ENCODE measurements around the gene SMAD9. TPM values are rescaled to one million over a fixed set of nuclear protein-coding genes. Genes with fewer than 3 reads are reported as not detected.
A peak's percentile ranks its signal among the peaks of the same experiment; 100 is the strongest.

SMAD9 gene
- polyA plus RNA-seq, 1 donor, result 37.0 TPM

DNA sequence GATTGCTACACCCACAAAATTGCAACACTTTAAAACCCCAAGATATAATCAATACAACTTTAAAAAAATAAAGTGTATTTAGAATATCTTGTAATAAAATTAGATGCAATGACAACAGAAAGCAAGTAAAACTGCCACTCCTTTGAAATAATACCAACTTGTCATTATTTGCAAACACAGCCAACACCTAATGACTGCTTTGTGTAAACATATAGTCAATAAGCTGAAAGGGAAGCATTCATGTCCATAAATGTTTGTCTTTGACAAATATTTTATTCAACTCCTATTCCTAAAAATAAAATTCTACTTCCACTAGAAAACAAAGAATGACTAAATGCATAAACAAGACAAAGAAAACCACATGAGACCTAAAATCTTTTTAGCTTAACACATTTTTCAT lies 6.6 kb downstream of the SMAD9 start:
- no peak for DNase-seq

DNA sequence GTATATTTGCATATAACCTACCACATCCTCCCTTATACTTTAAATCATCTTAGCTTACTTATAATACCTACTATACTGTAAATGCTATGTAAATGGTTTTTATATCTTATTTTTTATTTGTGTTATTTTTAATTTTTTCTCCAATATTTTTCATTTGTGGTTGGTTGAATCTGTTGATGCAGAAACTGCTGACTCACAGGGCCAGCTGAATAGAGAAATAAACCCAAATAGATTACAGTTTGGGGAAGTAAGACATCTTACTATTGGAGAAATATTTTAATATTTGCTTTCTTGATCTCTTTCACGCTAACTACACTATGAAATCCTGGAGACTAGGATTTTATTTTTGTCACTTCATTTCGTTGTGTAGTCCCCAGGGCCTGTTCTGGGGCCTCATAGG lies 7.1 kb downstream of the SMAD9 start:
- no peak for DNase-seq

DNA sequence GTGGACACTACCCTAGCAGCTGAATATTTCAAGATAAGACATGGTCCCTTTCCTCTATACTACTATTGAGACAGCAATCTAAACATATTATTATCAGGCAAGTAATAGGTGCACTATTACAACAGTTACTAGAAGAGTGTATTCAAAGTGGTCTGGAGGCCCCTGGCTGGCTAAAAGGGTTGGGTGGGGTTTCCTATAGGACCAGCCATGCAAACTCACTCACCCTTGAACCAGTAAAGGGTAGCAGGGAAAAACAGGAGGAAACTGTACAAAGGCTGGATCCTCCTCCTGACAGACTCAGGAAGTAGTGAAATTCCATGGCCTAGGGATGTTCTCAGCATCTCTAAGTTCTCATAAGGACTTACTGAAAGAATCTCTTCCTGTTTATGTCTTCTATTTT lies 7.7 kb downstream of the SMAD9 start:
- DNase-seq, result no peak

DNA sequence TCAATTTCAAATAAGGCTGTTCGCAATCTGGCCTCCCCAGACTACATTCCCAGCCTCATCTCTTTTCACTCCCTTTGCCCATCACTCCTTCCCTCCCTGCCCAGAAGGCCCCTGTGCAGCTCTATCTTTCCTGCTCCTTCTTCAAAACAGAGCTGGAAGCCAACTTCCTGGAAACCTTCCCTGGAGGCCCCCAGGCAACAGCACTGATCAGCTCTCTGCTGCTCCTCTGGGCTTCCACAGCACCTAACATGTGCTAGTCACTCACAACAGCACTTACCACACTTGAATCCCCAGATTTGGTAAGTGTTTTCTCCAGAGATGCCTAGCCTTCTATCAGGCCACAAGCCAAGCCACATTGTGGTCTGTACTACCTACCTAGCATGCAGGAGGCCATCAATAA lies 9.5 kb downstream of the SMAD9 start:
- no peak for DNase-seq

DNA sequence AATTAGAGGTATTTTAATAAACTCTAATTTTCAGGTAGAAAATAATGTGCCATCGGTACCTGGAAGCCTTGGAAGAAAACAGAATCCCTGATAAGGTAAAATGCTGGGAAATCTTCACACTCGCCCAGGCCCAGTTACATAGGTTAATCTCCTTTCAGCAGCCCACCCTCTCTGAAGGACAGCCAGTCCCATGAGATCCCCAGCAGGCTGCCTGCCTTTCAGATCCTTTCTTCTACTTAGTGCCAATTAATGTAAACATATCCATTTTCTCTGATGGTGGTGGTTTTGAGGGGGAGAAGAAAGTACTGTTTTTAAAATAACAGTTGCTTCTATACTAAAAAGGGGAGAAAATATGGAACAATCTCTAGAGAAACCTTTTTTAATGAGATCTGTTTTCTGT lies 12.2 kb downstream of the SMAD9 start:
- DNase-seq, result no peak

DNA sequence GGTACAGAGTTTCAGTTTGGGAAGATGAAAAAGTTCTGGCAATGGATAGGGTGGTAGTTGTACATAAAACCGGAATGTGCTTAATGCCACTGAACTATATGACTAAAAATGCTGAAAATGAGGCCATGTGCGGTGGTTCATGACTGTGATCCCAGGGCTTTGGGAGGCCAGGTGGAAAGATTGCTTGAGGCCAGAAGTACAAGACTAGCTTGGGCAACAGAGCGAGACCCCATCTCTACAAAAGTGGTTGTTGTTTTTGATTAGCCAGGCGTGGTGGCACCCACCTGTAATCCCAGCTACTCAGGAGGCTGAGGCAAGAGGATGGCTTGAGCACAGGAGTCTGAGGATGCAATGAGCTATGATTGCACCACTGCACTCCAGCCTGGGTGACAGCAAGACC lies 12.8 kb downstream of the SMAD9 start:
- no peak for DNase-seq

DNA sequence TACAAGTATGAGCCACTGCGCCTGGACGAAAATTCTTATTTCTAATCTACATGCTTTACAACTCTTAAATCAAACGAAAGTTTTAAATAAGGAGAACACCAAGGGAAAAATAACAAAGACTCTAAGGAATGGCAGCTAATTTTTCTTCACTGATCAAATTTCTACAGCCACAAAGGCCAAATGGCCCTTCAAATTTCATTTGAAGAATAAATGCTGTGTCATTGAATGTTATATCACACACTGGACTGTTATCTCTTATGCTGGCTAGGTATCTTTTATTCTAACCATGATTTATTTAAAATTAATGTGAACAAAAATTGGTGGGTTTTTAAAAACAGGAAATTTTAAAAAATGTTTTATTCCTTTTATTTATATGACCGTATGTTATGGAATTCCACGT lies 14.1 kb downstream of the SMAD9 start:
- DNase-seq, result no peak

DNA sequence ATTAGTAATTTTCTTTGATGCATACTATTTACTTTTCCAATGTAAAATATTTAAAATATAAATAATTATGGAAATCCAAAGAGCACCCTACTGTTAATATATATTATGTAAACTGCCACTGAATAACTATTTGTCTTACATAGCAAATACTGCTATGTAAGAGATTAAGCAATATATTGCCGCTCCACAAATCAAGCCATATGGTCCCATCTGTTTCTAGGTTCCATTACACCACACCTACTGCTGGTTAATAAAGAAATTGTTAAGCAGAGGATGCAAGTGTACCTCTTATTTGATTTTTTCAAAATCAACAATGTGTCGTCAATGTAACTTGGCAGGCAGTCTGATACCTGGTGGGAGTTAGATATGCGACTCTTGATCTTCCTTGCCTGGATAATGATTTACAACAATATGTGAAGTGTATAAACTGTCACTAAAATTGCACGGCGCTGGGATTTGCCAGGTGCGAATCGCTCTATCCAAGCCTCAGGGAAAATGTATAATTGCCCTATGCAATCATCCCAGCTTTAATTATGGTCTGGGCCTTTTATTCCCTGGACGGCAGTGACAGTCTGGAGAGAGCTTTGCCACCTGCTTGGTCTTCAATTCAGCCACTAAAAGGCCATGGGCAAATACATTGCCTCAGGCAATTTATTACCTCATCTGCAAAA lies 16.0 kb downstream of the SMAD9 start:
- DNase-seq, result no peak

DNA sequence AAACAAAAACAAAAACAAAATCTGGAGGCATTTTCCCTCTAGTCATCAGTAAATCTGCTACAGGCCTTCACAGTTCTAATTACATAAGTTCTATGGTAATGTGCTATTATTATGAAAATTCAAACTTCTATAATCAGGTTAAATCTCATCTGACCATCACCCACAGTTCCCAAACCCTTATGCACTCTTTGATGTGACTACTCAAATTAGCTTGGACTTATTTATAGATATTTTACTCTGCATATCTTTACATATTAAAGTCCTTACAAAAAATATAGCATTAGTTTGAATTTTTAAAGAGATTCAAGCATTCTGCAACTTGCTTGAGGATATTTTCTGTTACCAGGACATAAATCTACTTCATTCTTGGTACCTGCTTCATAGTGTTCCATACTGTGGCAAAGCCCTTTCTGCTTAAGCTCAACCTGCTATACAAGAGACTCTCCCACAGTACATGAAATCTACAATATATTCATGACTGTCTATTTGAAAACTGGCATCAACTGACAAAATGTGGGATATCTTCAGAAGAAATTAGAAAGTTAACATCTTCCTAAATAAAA lies 22.9 kb downstream of the SMAD9 start:
- DNase-seq, result no peak

DNA sequence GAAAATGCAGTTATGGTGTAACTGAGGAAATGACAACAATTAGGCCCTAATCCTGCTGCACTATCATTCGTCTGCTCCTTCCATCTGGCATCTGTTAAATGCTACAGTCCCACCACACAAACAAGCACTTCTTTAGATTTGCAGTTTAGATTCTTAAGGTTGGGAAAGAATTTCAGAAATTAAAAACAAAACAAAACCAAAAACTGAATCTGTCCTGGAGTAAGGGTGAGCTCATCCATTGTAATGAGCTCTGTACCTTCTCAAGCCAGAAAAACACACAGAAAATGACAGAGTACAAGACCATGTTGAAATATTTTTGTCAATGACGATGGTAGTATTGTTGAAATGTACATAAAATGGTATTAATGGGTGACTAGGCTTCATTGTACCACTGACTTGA lies 28.3 kb downstream of the SMAD9 start:
- DNase-seq, result no peak

DNA sequence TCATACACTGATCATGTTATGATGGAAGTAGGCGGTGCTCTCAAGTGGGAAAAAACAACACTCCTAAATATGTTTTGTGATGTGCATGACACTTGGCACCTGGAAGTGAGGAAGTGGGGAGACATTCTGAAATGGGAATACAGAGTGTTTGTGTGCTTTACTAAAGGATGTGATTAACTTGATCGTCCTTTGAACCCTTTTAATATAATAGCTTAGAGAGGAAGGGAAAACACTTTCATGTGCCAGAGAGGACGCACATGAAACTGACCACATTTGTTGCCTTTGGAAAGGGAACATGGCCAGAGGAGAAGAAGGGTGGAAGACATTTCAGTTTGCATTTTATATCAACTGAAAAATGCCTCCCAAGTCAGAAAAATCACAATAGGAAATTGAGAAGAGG lies 31.4 kb downstream of the SMAD9 start:
- DNase-seq, result no peak

DNA sequence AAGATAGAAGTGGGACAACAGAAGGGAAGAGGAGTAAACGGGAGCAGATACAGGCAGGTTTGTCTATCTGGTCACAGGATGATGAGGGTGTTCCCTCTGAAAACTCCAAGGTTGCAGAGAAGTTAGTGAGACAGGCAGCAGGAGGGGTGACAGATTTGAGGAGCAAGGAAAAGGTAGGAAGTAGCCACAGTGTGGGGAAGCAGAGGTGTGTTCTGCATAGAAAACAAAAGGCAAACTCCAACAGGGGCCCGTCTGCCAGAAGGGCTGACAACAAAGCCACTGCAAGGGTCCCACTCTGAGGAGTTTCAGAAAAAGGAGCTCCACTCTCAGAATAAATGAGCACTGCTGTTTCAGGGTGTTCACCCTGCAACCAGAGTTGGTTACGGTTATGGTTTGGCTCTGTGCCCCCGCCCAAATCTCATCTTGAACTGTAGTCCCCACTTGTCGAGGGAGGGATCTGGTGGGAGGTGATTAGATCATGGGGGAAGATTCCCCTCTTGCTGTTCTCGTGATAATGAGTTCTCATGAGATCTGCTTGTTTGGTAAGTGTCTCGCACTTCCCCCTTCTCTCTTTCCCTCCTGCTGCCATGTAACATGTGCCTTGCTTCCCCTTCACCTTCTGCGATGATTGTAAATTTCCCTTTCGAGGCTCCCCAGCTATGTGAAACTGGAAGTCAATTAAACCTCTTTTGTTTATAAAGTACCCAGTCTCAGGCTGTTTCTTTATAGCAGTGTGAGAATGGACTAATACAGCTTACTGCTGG lies 32.1 kb downstream of the SMAD9 start:
- no peak for DNase-seq

DNA sequence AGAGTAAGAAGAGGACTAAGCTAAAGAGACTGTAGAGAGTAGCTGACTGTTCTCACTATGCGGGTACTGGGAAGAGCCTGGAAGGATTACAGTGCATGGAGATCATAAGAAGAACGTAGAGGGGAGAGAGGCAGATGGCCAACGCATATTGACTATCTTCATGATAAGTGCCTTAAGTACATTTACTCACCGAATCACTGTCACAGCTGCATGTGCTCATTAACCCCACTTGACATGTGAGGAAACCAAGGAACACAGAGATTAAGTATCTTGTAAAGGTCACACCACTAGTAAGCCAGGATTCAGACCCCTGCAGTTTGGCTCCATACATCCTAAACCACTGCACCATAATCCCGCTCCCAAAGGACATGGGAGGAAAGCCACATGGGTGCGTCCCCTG lies 34.1 kb downstream of the SMAD9 start:
- DNase-seq, result no peak

DNA sequence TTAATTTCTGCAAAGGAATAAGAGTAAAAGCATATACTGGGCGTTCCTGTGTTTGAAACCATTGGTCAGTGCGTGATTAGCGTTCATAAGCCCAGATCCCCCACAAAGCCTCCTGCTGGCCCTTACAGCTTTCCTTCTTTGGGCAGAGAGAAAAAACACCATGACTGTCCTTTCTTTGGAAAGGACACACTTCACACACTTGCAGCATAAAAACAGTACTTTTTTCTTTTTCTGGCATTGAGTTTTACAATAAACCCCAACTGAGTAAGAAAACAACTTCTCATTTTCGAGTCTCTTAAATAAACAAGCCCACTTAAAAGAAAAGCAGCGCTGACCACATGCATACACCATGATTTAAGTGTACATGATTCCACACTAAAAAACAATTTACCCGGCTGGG lies 35.8 kb downstream of the SMAD9 start:
- no peak for DNase-seq

DNA sequence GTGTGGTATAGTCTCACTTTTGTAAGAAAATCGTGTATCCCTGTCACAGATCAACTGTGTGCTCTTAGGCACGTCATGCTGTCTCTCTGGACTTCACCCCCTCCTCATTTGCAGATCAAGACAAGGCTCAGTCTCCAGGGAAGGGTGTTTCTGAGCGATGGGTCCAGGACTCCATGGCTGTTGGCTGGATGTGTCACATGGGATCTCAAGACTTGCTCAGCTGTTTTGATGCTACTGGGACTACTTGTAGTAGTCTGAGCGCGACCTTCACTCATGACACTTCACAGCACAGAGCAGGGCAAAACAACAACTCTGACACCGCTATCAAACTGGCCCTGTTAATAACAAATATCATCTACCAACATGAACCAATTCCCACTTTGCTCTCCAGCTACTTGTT lies 36.2 kb downstream of the SMAD9 start:
- DNase-seq, result no peak

DNA sequence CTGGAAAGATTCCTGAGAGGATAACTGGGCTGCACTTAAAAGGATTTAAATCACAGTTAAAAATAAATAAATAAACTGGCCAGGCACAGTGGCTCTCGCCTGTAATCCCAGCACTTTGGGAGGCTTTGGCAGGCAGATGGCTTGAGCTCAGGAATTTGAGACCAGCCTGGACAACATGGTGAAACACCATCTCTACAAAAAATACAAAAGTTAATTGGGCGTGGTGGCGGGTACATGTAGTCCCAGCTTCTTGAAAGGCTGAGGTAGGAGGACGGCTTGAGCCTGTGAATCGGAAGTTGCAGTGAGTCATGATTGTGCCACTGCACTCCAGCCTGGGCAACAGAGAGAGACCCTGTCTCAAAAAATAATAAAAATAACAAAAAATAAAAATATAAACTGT lies 36.6 kb downstream of the SMAD9 start:
- DNase-seq, result peak; percentile 29

DNA sequence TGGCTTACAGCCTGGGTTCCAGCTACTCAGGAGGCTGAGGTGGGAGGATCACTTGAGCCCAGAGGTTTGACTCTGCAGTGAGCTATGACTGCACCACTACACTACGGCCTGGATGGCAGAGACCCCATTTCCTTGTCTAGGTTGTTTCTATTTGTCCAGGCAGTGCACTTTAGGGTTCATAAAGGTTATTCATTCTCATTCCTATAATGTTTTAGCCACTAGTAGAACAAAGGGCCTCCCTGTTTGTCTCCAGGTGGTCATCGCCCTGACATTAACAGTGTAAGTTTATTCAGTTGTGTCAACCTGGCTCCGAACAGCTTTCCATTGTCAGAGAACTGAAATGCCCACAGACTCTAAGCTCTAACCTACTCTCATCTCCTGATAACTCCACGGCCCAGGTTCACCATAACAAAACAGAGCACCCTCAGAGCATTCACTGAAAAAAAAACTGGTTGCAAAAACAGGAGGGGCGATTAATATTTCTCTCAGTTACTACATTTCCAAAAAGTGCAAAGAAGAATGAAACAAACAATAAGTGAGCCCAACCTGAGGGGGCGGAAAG lies 37.1 kb downstream of the SMAD9 start:
- no peak for DNase-seq

DNA sequence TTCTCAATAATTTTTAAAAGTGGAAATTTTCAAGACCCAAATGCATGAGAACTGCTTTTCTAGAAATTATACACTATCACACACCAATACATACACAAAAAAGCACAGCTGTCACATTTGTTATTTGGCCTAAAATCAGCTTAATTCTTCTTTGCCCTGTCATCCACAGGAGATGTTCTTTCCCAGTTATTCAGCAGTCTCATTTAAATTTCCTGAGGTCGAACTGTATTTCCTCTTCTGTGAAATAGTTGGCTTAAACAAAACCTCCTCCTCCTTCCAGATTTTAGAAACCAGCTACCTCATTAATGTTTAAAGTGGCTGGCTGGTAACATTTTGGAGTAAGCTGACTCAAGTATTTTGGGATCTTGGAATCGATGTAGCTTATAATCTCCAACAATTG lies 39.1 kb downstream of the SMAD9 start:
- DNase-seq, result no peak

DNA sequence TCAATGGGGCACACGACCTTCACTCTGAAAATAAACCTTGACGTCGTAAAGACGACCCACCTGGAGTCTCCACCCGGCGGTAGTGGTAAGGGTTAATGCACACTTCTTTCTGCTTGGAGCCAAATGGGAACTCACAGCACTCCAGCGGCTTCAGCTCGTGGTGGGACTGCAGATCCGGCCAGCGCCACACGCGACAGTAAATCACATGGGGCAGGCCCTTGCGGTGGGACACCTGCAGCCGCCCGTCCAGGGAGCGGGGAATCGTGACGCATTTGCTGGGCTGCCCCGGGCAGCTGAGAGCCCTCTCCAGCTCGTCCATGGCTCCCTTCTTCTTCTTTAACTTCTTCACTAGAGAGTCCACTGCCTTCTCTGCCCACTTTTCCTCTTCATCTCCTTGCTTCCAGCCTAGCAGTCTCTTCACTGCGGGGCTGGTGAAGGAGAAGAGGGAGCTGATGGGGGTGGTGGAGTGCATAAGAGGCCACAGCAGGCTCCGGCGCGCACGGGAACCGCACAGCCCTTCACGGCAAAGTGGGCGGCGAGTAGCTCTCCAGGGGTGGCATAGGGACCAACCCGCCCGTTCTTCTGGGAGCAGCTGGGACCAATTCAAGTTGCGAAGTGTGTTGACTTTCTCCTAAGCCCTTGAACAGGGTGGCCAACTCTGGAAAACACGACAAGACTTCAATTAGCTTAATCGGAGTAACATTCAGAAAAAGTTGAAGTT lies 40.7 kb downstream of the SMAD9 start:
- no peak for DNase-seq

DNA sequence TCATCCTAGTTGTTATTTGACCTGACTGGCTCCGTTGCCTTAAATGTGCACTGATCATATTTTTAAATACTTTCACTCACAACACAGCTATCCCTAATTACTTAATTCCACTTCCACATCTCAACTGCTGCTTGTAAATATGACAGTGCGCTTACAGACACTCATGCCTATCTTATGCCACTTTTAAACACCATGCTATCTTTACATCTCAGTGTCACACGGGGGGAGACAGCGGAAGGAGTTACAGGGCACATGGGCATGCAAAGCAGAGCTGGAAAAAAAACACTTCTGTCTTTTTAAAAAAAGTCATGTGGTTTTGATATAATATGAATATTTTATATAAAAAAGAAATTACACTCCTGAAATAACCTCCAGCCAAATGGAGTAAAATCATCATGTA lies 44.1 kb downstream of the SMAD9 start:
- DNase-seq, result no peak

DNA sequence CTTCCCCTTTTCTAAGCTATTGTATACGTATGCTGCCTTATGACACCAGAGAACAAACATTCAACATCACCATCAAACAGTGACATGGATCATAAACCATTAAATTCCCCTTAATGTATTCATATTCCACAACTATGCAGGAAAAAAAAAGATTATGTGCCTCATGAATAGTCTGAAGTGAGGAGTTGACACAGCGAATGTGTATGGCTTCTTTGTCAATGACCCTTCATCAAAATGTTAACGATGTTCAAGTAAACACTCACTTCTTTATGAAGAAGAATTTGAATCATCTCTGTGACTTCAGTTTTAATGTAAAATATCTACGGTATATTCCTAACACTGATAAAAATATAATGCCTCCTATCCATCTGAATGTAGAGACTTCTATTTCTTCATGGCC lies 44.6 kb downstream of the SMAD9 start:
- DNase-seq, result no peak

DNA sequence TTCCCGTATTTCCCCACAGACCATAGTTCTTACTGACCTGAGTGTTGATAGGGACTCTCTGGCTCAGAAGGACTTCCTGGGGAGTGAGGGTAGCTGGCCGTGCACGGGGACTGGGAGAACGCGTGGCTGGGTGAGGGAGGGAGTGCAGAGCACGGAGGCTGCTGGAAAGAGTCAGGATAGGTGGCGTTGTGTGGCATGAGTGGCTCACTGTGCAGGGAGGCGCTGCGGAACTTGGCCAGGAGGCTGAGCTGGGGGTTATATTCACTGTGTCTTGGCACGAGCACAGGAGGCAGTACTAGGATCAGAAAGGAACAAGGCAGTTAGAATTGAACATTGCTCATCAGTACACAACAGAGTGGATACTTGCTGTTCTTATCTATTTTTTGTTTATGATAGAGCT lies 47.4 kb downstream of the SMAD9 start:
- no peak for DNase-seq

Data from left kidney (tissue), 2 donors.